Stimulated activated CD8-positive, alpha-beta memory T cell treated with anti-CD3 and anti-CD28 coated beads, Interleukin-15, amount 100 ng/mL, for 4 hours (primary cell): ENCODE results near the gene EPM2AIP1.
A peak's percentile ranks its signal among the peaks of the same experiment; 100 is the strongest.
"Not testable (repeated sequence)": the region's sequence is repeated elsewhere in the genome, so short reads cannot be mapped to it uniquely, and the experiment has no call there.

Source experiments
- DNase-seq, 2 donors: peaks; one replicate each; pipeline ENCODE4 v3.0.0-alpha.2; 2020; ENCODE audit warnings: low read depth in 2 of 2

The EPM2AIP1 gene

GRCh38 chr3:36993326-36994283 is 674 bp upstream of the EPM2AIP1 start, which contains the start of gene MLH1:
TSS of gene MLH1 (plus strand) at chr3:36993518. CDS start at chr3:36993548, 30 bp downstream.
- peak; percentile 85 to 99 for DNase-seq

DNA sequence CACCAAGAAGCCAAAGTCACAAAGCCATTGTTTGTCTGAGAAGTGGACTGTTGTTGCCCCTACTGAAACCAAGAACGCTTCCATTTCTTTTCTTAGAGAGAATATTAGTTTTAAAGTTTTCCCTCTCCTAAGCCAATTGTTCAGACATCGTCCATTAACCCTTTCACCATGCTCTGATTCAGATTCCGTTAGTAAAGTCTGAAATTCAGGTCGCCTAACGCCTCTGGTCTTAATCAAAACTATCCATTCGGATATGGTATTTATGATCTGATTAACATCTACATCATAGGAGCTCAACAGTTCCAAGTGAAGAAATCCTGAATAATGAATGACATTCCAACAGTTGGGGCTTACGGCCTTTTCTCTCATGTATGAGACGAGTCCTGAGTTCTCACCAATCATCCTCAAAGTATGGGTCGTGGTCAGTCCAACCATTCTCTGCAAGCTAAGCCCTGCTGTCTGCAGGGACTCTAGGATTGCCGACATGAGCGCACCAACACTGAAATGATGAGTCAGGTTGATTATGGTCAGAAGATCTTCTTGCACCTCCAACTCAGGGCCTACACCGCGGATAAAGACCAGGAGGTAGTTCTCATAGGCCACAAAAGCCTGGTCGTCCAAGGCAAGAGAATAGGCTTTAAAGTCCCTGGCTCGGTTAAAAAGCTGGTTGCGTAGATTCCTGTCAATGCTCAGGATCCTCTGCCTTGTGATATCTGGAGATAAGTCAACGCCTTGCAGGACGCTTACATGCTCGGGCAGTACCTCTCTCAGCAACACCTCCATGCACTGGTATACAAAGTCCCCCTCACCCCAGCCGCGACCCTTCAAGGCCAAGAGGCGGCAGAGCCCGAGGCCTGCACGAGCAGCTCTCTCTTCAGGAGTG is 767 bp downstream of the EPM2AIP1 start:
- DNase-seq = no peak

DNA sequence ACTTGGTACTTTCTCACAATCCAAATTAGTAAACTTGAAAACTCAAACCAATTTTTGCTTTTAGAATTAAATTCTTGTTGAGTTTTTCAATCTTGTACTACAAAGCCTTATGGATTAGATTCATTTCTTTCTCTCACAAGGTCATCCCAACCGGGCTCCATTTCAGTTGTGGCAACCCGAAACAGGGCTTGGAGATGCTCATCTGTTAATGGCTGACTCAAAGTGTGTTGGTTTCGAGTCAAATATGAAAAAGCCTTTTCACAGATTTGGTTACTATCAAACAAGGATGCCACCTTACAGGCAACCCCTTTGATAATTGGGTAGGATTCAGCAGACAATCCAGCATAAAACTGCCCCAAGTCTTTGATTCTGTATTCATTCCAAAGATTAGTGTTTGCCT is 1.8 kb downstream of the EPM2AIP1 start:
- DNase-seq = no peak

DNA sequence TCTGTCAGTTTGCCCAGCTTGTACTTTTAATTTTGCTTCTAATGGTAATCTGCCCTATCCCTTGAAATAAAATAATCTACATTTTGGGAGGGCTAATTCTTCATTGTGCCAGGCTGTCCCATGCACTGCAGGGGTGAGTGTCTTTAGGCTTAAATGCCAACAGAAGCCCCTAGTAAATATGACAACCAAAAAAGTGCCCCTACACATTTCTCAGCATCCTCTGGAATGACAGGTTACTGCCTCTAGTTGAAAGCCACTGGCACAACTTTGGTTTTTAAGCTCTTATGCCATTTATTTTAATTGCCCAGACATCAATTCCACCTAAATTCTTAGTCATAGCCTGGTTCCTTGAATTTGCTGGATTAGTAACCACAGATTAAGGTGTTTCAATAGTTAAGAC is 3.4 kb downstream of the EPM2AIP1 start:
- no peak for DNase-seq

DNA sequence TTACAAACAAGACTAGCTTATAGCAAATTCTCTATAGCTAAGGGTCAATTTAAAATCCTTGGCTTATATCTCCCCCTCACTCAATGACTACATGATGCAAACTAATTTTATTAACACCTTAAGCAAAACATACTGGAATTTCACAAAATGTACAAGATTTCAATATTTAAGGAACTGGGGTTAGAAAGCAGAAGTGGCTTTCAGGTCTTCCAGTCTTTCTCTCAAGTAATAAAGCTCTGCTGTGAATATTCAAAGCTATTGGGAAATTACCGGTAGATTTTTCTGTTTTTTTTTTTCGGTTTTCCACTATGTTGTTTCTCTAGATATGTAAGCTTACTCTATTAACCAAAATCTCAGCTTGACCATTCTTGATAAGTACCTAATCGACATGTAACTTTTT is 3.9 kb downstream of the EPM2AIP1 start:
- DNase-seq = no peak

- no peak for DNase-seq
Measured at GRCh38 chr3:36988356-36988755, 4.6 kb downstream of the EPM2AIP1 start.

- no peak for DNase-seq
Measured at GRCh38 chr3:36981006-36981405, 11.9 kb downstream of the EPM2AIP1 start.

GRCh38 chr3:36973139-36973538 is 19.8 kb downstream of the EPM2AIP1 start:
- DNase-seq = no peak

DNA sequence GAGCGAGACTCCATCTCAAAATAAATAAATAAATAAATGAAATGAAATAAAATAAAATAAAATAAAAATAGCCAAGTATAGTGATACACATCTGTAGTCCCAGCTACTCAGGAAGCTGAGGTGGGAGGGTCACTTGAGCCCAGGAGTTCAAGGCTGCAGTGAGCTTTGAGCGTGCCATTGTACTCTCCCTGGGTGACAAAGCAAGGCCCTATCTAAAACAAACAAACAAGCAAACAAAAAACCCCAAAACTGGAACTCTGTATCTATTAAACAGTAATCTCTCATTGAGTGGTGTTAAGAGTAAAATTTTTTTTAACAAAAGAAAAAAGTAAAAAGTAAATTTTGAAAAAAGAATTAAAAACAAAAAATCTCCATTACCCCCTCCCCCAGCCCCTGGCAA is 20.8 kb downstream of the EPM2AIP1 start:
- no peak for DNase-seq

DNA sequence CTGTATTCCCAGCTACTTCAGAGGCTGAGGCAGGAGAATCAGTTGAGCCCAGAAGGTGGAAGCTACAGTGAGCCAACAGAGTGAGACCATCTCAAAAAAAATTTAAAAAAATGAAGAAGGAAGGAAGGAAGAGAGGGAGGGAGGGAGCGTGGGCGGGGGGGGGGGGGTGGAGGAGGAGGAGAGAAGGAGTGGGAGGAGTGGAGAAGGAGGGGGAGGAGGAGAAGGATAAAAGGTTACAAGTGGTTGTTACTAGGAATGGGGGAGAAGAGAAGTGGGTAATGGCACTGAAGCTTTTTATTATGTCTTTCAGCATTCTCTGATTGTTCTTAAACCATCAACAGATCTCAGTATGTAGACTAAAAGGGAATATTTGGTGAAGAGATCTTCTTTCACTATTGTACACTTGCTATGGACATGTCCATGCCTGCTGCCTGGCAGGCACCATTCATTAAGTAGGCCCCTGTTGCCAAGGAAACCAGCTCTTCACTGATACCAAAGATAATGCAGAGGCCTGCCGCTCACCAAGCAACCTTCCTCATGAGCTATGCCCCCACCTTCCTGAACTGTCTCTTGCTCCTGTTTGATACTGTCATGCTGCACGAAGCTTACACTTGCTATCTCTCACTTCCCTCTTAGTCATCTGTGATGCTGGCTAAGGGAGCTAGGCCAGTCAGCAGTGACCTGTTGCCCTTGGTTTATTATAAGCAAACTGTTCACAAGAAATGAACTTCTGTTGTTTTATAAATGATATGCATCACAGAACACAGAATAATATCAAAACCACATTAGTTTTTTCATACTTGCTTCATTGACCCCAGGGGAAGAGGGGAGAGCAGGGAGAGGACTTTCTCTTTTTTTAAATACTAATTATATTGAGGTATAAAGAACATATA is 23.1 kb downstream of the EPM2AIP1 start:
- no peak for DNase-seq

DNA sequence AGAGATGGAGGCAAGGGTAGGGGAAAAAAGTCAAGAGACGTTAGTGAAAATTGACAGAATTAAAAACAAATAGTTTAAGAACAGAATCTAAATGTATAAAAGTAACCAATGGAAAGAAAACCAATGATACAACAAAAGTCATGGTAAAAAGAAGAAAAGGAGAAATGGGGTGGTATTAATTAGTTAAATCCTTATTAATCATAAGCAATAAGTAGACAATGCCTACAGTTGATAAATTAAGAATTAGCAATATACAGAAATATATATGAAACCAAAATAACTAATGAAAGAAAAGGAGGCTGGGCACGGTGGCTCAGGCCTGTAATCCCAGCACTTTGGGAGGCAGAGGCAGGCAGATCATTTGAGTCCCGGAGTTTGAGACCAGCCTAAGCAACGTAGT is 23.8 kb downstream of the EPM2AIP1 start:
- DNase-seq = no peak

DNA sequence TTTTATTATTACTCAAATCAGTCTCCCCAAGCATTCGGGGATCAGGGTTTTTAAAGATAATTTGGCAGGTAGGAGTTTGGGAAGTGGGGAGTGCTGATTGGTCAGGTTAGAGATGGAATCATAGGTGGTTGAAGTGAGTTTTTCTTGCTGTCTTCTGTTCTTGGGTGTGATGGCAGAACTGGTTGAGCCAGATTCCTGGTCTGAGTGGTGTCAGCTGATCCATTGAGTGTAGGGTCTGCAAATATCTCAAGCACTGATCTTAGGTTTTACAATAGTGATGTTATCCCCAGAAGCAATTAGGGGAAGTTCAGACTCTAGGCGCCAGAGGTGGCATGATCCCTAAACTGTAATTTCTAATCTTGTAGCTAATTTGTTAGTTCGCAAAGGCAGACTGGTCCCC is 27.5 kb downstream of the EPM2AIP1 start:
- DNase-seq = no peak

DNA sequence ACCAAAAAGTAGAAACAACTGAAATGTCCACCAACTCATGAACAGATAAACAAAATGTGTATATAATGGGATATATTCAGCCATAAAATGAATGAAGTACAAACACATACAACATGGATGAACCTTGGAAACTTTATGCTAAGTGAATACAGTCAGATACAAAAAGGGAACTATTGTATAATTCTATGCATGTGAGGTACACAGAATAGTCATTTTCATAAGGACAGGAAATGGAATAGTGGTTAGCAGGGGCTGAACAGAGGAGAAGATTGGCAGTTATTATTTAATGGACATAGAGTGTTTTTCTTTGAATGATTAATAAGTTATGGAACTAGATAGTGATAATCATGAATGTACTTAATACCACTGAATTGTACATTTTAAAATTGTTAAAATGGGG is 28.1 kb downstream of the EPM2AIP1 start:
- no peak for DNase-seq

GRCh38 chr3:36964331-36964730 is 28.6 kb downstream of the EPM2AIP1 start:
- no peak for DNase-seq

GRCh38 chr3:36963008-36963407 is 29.9 kb downstream of the EPM2AIP1 start:
- DNase-seq = not testable (repeated sequence)

- no peak for DNase-seq
Measured at GRCh38 chr3:36960502-36960901, 32.4 kb downstream of the EPM2AIP1 start.

DNA sequence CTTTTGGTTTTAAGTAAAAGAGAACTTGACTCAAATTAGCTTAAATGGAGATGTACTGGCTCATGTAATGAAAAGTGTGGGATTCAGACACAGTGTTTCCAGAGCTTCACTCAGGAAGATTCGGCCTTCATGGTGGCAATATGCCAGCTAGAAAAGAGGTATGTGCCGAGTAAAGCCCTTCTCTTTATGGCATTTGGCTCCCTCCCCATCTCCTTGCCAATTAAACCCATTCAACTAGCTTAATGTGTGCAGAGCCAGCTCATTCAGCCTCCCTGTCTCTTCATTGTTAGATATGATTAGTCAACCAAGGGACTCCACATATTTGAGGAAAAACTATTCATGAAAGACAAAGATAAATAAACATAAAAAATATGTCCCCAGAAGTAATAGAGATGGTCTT is 33.1 kb downstream of the EPM2AIP1 start:
- DNase-seq = no peak

DNA sequence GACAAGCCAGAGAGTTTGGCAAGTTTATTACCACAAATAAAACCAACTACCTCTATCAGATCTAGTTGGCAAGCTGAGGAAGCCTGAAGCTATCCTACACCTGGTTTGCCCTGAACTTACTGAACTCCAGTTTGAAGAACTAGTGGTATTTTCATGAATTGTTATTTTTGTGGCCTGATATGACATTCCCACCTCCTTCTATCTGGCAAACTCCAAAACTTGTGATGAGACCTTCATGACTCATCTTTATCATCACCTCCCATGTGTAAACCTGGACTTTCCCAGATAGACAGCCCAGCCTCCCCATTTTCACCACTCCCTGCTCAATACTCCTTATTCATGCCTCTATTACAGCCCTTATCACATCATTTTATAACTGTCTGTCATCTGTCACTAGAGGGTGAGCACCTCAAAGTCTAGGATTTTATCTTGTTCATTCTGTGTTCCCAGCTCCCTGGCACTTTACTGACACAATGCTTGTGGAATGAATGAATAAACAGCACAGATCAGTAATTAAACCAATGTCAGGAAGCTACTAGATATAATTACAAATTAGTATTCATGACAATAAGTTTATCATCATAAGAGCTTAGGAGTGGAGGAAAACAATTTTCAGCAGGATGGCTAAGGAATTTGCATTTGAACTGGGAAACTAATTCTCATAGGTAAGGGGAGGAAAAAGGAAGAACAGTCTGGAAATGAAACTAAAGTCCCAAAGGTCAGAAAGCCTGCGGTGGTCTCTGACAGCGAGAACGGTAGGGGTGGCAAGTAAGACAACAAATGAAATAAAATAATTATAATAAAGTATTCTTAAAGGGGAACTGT is 34.9 kb downstream of the EPM2AIP1 start:
- DNase-seq = no peak

DNA sequence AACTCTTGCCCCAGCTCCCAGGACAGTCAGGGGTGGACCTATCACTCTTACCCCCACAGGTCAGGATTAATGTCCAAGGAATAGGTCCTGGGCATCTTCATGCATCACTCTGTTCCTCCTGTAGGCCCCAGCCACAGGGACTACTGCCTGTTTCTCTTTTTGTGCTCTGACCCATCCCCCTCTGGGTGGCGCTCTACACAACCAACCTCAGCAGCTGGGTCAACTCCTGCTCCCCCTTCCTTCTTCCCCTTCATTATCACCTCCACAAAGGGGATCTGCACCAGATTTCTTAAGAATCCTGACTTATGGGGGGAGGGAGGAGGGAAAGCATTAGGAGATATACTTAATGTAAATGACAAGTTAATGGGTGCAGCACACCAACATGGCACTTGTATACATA is 35.9 kb downstream of the EPM2AIP1 start:
- no peak for DNase-seq

- DNase-seq = no peak
Measured at GRCh38 chr3:36956155-36956554, 36.8 kb downstream of the EPM2AIP1 start.
